A673 (cell line): ENCODE measurements around the gene IPO5. TPM values are rescaled to one million over a fixed set of nuclear protein-coding genes. Genes with fewer than 3 reads are reported as not detected.

Experiments used
- BruUV-seq: library from RNA; stranded (reverse); fragments of 400-500 nt; replicated peaks from 2 replicates; lab custom pipeline; 2021; lab: Mats Ljungman, UMichigan
- CTCF ChIA-PET: fragments of 300-600 bp; sonication (Branson Sonifier 250); formaldehyde crosslinking; loops from one replicate; lab custom pipeline; 2022; ENCODE audit warnings: antibody characterized with exemption; lab: Charles Lee
- POLR2A ChIA-PET: fragments of 300-600 bp; sonication (Branson Sonifier 250); formaldehyde crosslinking; loops from one replicate; lab custom pipeline; 2022; ENCODE audit warnings: antibody characterized with exemption; ENCODE audit not compliant: low non-redundant PET; lab: Charles Lee
- DNase-seq: peaks from one replicate; pipeline ENCODE4 v3.0.0-alpha.2; 2015; ENCODE audit warnings: low spot score
- H3K27ac ChIP-seq: fragments of 200-600 bp; sonication (generic); 2 replicates; pipeline ENCODE4 v1.5.1; 2016; ENCODE audit warnings: mixed run types, low read depth, mild to moderate bottlenecking, mixed read lengths, antibody characterized with exemption, low read length; ENCODE audit not compliant: poor library complexity, severe bottlenecking
- H3K27me3 ChIP-seq: fragments of 200-600 bp; sonication (generic); replicated peaks from 2 replicates; pipeline ENCODE4 v1.6.1; 2017; ENCODE audit warnings: mixed run types, low read depth, mild to moderate bottlenecking, mixed read lengths, antibody characterized with exemption, low read length; ENCODE audit not compliant: insufficient read depth, poor library complexity
- H3K36me3 ChIP-seq: fragments of 200-600 bp; sonication (generic); 2 replicates; pipeline ENCODE4 v1.6.1; 2016; ENCODE audit warnings: mixed run types, mild to moderate bottlenecking, mixed read lengths, antibody characterized with exemption, low read length; ENCODE audit not compliant: insufficient read depth, poor library complexity, severe bottlenecking
- H3K4me1 ChIP-seq: fragments of 200-600 bp; sonication (generic); 2 replicates; pipeline ENCODE4 v1.6.1; 2017; ENCODE audit warnings: mixed run types, mild to moderate bottlenecking, mixed read lengths, antibody characterized with exemption, low read length; ENCODE audit not compliant: insufficient read depth, poor library complexity, severe bottlenecking
- H3K4me3 ChIP-seq: fragments of 200-600 bp; sonication (generic); 2 replicates; pipeline ENCODE4 v1.5.1; 2016; ENCODE audit warnings: low read depth, mixed run types, mild to moderate bottlenecking, mixed read lengths, low read length; ENCODE audit not compliant: poor library complexity, severe bottlenecking
- H3K9me3 ChIP-seq: fragments of 200-600 bp; sonication (generic); 2 replicates; pipeline ENCODE4 v1.6.1; 2016; ENCODE audit warnings: mixed run types, low read depth, mild to moderate bottlenecking, mixed read lengths, antibody characterized with exemption, low read length; ENCODE audit not compliant: poor library complexity, severe bottlenecking
- CTCF ChIP-seq: fragments of 300-800, 200-600 bp; sonication (generic); conservative IDR thresholded peaks from 2 replicates; pipeline ENCODE4 v1.5.1; 2017; ENCODE audit warnings: low read depth, mild to moderate bottlenecking, antibody characterized with exemption, low read length, moderate library complexity, mixed read lengths
- EZH2 ChIP-seq: fragments of 200-600 bp; sonication (generic); IDR thresholded peaks from 2 replicates; pipeline ENCODE4 v1.6.1; 2017; ENCODE audit warnings: borderline replicate concordance, low read depth, mild to moderate bottlenecking, mixed read lengths, antibody characterized with exemption, low read length; ENCODE audit not compliant: poor library complexity, severe bottlenecking
- intact Hi-C: fragments of 100-400 bp; cut with micrococcal nuclease; formaldehyde crosslinking; loops from one replicate; pipeline ENCODE4 v1.10.0; 2022; ENCODE audit not compliant: unreplicated experiment
- total RNA-seq: library from RNA; stranded (reverse); gene quantifications from 2 replicates; pipeline ENCODE4 v1.2.3, GENCODE V29; 2021

The IPO5 gene
- total RNA-seq, 1 experiment from 2014 or later, result 573 TPM

- Histone ChIP-seq H3K36me3 (no peaks in the 10 kb centered on the region), H3K4me3 (no peak overlapping the region), H3K27ac (no peak overlapping the region), H3K4me1 (no peaks in the 10 kb centered on the region), H3K9me3 (no peaks in the 10 kb centered on the region), H3K27me3 (no peaks in the 10 kb centered on the region)
- no peak for DNase-seq
- POLR2A ChIA-PET, result no interaction called here
- CTCF ChIA-PET, result no interaction called here
- intact Hi-C loops, result loop anchor here (10.0 kb wide), 1 partner anchor 356 kb away; no protein-coding TSS in a partner anchor
- BruUV-seq, result no TSS peak
- TF ChIP-seq CTCF (no peak), EZH2 (no peak)
These were observed 85.8 kb downstream of the IPO5 start for GRCh38 chr13:98039261-98039660.

GRCh38 chr13:98039964-98040363 lies 86.5 kb downstream of the IPO5 start:
- POLR2A ChIA-PET, result no interaction called here
- BruUV-seq, result no TSS peak
- no peak for TF ChIP-seq EZH2
- no peak for TF ChIP-seq CTCF
- DNase-seq, result no peak
- H3K4me1 ChIP-seq, result no peaks in the 10 kb centered on the region
- no peaks in the 10 kb centered on the region for H3K27me3 ChIP-seq
- no peaks in the 10 kb centered on the region for H3K9me3 ChIP-seq
- no peak overlapping the region for H3K4me3 ChIP-seq
- intact Hi-C loops, result loop anchor here (10.0 kb wide), 1 partner anchor 355 kb away; no protein-coding TSS in a partner anchor
- no peaks in the 10 kb centered on the region for H3K36me3 ChIP-seq
- no peak overlapping the region for H3K27ac ChIP-seq
- CTCF ChIA-PET, result no interaction called here

- BruUV-seq, result no TSS peak
- ChIA-PET POLR2A (no interaction called here), CTCF (no interaction called here)
- Histone ChIP-seq H3K4me1 (no peaks in the 10 kb centered on the region), H3K36me3 (no peaks in the 10 kb centered on the region), H3K27me3 (no peaks in the 10 kb centered on the region), H3K9me3 (no peaks in the 10 kb centered on the region), H3K4me3 (no peak overlapping the region), H3K27ac (no peak overlapping the region)
- intact Hi-C loops, result no loop called here
- TF ChIP-seq EZH2 (no peak), CTCF (no peak)
- DNase-seq, result no peak
These were observed 87.8 kb downstream of the IPO5 start for GRCh38 chr13:98041081-98041820.
